Measurements from ENCODE around the gene PLOD2. TPM values are rescaled to one million over a fixed set of nuclear protein-coding genes. Genes with fewer than 3 reads are reported as not detected.

PLOD2 gene
- total RNA-seq, 4 donors from 2014 or later = 4.4 to 11.6 (median 10.1) TPM

DNA sequence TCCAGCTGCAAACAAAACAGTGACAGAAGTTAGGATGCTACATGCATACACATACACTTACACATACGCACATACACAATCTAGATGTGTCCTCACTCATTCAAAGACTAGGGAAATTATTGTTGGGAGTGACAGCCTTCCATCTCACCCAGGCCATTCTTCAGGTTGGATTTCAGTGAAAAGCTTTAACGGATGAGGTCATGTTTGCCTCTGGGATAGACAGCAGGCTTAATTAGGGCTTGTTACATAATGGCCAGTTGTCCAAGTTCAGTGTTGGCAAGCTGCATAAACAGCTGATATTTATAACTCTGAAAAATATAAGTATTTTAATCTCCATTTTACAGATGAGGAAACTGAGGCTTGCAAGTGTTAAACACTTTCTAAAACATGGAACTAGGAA, 35.8 kb upstream of the PLOD2 start:
- TF ChIP-seq, protein P1, sequence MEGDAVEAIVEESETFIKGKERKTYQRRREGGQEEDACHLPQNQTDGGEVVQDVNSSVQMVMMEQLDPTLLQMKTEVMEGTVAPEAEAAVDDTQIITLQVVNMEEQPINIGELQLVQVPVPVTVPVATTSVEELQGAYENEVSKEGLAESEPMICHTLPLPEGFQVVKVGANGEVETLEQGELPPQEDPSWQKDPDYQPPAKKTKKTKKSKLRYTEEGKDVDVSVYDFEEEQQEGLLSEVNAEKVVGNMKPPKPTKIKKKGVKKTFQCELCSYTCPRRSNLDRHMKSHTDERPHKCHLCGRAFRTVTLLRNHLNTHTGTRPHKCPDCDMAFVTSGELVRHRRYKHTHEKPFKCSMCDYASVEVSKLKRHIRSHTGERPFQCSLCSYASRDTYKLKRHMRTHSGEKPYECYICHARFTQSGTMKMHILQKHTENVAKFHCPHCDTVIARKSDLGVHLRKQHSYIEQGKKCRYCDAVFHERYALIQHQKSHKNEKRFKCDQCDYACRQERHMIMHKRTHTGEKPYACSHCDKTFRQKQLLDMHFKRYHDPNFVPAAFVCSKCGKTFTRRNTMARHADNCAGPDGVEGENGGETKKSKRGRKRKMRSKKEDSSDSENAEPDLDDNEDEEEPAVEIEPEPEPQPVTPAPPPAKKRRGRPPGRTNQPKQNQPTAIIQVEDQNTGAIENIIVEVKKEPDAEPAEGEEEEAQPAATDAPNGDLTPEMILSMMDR (IDR thresholded peaks at IDR 0.05) = no peak
- TF ChIP-seq POLR2A (IDR thresholded peaks at IDR 0.05) = no peak
- no peak overlapping the region for H3K4me3 ChIP-seq (ENCODE audit: low read depth, poor library complexity, severe bottlenecking)
- WGBS, 2 donors = 88 to 96% methylated on average over 2 of the region's 2 CpGs
- no peak for DNase-seq (ENCODE audit: low spot score in 2 of 2)
- intact Hi-C loops (cut with DNase I; ENCODE audit: low total_unique reads) = no loop called here

DNA sequence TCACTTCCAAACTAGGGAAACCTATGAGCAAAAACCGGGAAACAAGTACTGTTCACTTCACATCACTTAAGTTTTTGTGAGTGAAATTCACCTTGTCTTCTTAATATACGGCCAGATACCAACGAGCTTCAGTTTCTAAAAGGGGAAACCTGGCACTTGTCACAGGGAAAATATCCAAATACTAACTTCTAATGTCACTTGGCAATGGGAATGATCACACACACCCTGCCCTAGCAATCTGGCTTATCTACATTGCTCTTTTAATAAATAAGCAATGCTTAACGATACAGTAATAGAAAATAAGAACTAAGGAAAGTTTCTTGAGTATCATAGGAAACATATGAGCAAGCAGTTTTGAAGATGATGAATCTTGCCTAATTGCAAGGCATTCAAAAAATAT, 34.6 kb upstream of the PLOD2 start:
- TF ChIP-seq, protein P1 (IDR thresholded peaks at IDR 0.05) = no peak
- no peak for TF ChIP-seq POLR2A (IDR thresholded peaks at IDR 0.05)
- 36 to 40% methylated on average over 4 of the region's 4 CpGs for WGBS, 2 donors
- DNase-seq (ENCODE audit: low spot score in 2 of 2) = no peak
- no peak overlapping the region for H3K4me3 ChIP-seq (ENCODE audit: low read depth, poor library complexity, severe bottlenecking)
- intact Hi-C loops (cut with DNase I; ENCODE audit: low total_unique reads) = no loop called here

DNA sequence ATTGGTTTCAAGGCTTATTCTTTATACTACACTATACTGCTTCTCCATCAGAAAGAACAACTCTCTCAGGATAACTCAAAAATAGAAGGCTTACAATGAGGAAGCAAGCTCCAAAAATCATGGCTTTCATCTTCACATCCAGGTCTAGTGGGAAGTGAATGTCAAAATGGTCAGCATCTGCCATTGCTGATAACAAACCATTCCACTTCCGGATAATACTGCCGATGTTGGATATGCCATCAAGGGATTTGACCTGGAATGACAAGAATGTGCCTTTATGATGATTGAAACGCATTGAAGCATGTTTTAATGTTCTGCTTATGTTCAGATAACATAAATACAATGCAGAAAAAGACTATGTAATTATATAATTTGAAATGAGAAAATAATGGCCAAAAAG, 34.0 kb upstream of the PLOD2 start:
- H3K4me3 ChIP-seq (ENCODE audit: low read depth, poor library complexity, severe bottlenecking) = no peak overlapping the region
- no peak for DNase-seq (ENCODE audit: low spot score in 2 of 2)
- WGBS, 2 donors = 71 to 79% methylated on average over 3 of the region's 3 CpGs
- intact Hi-C loops (cut with DNase I; ENCODE audit: low total_unique reads) = no loop called here
- TF ChIP-seq, protein P1 (IDR thresholded peaks at IDR 0.05) = no peak
- no peak for TF ChIP-seq POLR2A (IDR thresholded peaks at IDR 0.05)

DNA sequence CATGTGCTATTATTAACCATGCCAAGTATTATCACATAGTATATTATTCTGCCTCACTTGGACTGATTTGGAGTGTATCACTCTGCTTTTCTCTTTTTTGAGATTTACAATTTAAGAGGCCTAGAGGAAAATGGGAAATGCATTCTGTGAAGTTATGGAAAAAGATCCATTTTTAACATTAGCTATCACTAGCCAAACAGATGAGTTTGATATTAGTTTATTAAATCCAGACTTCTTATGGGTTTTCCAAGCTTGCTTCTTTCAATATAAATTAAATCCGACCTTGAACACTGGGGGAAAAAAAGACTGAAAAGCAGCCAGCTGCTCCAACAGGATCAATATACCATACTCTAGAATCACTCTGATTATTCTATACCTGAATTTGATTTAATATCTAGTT, 30.1 kb upstream of the PLOD2 start:
- 70% methylated on average over 1 of the region's 1 CpG for WGBS, 2 donors
- intact Hi-C loops (cut with DNase I; ENCODE audit: low total_unique reads) = no loop called here
- TF ChIP-seq, protein P1 (IDR thresholded peaks at IDR 0.05) = no peak
- no peak for TF ChIP-seq POLR2A (IDR thresholded peaks at IDR 0.05)
- H3K4me3 ChIP-seq (ENCODE audit: low read depth, poor library complexity, severe bottlenecking) = no peak overlapping the region
- DNase-seq (ENCODE audit: low spot score in 2 of 2) = no peak

DNA sequence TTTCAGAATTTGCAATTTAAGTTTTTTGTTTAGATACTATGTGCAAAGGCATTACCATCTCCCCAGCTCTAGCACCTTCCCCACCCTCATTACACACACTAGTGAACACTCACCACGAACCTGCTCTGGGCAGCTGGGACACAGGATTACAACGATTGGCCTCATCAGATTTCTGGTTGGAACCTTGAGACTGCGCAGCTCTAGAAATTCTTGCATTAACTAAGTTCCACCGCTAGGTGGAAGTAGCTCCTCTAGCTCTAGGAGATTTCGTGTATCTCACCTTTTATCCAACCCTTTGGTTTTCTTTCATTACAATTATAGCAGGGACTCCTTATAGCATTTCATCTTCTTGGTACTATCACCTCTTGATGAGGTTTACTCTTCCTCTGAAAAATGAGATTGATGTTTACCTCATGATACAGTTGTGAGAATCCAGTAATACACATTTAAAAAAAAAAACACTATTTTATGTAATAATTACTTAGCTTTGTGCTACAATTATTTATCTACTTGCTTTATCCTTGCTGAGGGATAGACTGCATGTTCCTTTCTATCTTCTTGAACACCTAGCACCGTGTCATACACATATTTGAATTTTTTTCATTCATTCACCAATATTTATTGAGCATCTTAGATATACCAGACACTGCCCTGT, 28.7 kb upstream of the PLOD2 start:
- intact Hi-C loops (cut with DNase I; ENCODE audit: low total_unique reads) = loop anchor here (5.0 kb wide), 1 partner anchor 122 kb away; no protein-coding TSS in a partner anchor
- no peak for TF ChIP-seq POLR2A (IDR thresholded peaks at IDR 0.05)
- TF ChIP-seq, protein P1 (IDR thresholded peaks at IDR 0.05) = peak in 1 of 3 donors; percentile 45
- 8 to 14% methylated on average over 6 of the region's 6 CpGs for WGBS, 2 donors
- no peak overlapping the region for H3K4me3 ChIP-seq (ENCODE audit: low read depth, poor library complexity, severe bottlenecking)
- DNase-seq (ENCODE audit: low spot score in 2 of 2) = no peak
